Measurements from ENCODE around the gene CYP4V2. TPM values are rescaled to one million over a fixed set of nuclear protein-coding genes. Genes with fewer than 3 reads are reported as not detected.

CYP4V2 gene
- total RNA-seq, 6 experiments from 2014 or later, result 82.4 to 199 (median 94.1) TPM

DNA sequence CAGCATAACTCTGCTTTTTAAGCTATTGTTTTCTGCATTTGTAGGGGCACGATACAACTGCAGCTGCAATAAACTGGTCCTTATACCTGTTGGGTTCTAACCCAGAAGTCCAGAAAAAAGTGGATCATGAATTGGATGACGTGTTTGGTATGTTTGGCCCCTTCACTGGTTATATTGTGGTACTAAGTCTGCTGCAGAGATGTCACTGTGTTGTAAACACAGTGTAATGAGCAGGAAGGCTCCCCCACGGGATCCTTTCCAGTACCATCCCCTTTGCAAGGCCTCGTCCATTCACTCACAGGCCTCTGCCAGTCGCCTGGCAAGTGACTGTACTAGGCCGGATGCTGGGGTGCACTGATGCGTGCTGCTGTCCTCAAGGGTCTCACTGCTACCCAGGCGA is 13.8 kb downstream of the CYP4V2 start:
- intact Hi-C loops (cut with DNase I), result no loop called here
- no peak for TF ChIP-seq POLR2A (IDR thresholded peaks at IDR 0.05)
- TF ChIP-seq, protein P1, sequence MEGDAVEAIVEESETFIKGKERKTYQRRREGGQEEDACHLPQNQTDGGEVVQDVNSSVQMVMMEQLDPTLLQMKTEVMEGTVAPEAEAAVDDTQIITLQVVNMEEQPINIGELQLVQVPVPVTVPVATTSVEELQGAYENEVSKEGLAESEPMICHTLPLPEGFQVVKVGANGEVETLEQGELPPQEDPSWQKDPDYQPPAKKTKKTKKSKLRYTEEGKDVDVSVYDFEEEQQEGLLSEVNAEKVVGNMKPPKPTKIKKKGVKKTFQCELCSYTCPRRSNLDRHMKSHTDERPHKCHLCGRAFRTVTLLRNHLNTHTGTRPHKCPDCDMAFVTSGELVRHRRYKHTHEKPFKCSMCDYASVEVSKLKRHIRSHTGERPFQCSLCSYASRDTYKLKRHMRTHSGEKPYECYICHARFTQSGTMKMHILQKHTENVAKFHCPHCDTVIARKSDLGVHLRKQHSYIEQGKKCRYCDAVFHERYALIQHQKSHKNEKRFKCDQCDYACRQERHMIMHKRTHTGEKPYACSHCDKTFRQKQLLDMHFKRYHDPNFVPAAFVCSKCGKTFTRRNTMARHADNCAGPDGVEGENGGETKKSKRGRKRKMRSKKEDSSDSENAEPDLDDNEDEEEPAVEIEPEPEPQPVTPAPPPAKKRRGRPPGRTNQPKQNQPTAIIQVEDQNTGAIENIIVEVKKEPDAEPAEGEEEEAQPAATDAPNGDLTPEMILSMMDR (IDR thresholded peaks at IDR 0.05), result no peak
- no peak for DNase-seq
- WGBS (ENCODE audit: insufficient coverage, low coverage, low lambda C conversion rate, missing lambda C conversion rate), result 62% methylated on average over 4 of the region's 8 CpGs
- Histone ChIP-seq H3K4me3 (no peak overlapping the region), H3K36me3 (peaks cover 0 to 22% (median 7%) of the 10 kb centered on the region in 4 donors), H3K27ac (peak overlapping the region in 1 of 3 donors; percentile 44), H3K9me3 (no peaks in the 10 kb centered on the region), H3K4me1 (no peaks in the 10 kb centered on the region), H3K27me3 (no peaks in the 10 kb centered on the region)
- no peak for ATAC-seq

- Histone ChIP-seq H3K4me1 (peaks cover 0 to 15% (median 0%) of the 10 kb centered on the region in 4 donors), H3K36me3 (peaks cover 0 to 3% (median 0%) of the 10 kb centered on the region in 4 donors), H3K9me3 (no peaks in the 10 kb centered on the region), H3K27ac (no peak overlapping the region), H3K4me3 (no peak overlapping the region), H3K27me3 (no peaks in the 10 kb centered on the region)
- DNase-seq (no peak), ATAC-seq (peak in 1 of 4 donors; percentile 11)
- intact Hi-C loops (cut with DNase I), result no loop called here
- TF ChIP-seq, protein P1 (IDR thresholded peaks at IDR 0.05), result no peak
- no peak for TF ChIP-seq POLR2A (IDR thresholded peaks at IDR 0.05)
- WGBS (ENCODE audit: insufficient coverage, low coverage, low lambda C conversion rate, missing lambda C conversion rate), result 5% methylated on average over 1 of the region's 8 CpGs
These were observed 25.2 kb downstream of the CYP4V2 start for GRCh38 chr4:186216465-186217024.

DNA sequence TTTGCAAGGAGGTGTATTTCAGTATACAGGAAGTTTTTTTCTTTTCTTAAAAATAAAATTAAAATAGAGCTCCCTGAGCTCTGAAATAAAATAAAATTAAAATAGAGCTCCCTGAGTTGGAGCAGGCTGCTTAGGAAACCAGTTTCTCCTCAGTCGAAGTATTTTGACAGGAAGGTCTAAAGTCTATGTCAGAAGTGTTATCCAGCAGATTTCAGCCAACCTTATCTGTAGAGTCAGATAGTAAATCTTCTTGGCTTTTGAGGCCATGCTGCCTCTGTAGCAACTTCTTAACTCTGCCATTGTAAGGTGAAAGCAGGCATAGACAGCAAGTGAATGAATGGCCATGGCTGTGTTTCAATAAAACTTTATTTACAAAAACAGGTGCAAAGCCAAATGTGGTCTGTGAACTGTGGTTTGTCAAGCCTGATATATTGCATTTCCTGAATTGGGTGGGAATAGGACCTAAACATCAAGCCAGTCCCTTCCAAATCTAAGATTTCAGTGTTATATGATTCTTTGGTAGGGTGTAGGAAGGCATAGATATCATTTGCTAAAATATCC is 26.4 kb downstream of the CYP4V2 start:
- no peak for TF ChIP-seq POLR2A (IDR thresholded peaks at IDR 0.05)
- TF ChIP-seq, protein P1 (IDR thresholded peaks at IDR 0.05), result no peak
- H3K4me1 ChIP-seq, result peaks cover 0 to 26% (median 0%) of the 10 kb centered on the region in 4 donors
- no peaks in the 10 kb centered on the region for H3K36me3 ChIP-seq
- H3K9me3 ChIP-seq, result no peaks in the 10 kb centered on the region
- 0% methylated on average over 1 of the region's 1 CpG for WGBS (ENCODE audit: insufficient coverage, low coverage, low lambda C conversion rate, missing lambda C conversion rate)
- no peak overlapping the region for H3K27ac ChIP-seq
- no peaks in the 10 kb centered on the region for H3K27me3 ChIP-seq
- DNase-seq, result no peak
- ATAC-seq, result peak in 1 of 4 donors; percentile 56
- intact Hi-C loops (cut with DNase I), result no loop called here
- H3K4me3 ChIP-seq, result no peak overlapping the region

GRCh38 chr4:186221624-186222023 is 30.3 kb downstream of the CYP4V2 start:
- ATAC-seq (peak; percentile 31 to 76 (median 46)), DNase-seq (no peak)
- H3K36me3 ChIP-seq, result no peaks in the 10 kb centered on the region
- no peak for TF ChIP-seq POLR2A (IDR thresholded peaks at IDR 0.05)
- TF ChIP-seq, protein P1 (IDR thresholded peaks at IDR 0.05), result no peak
- H3K4me3 ChIP-seq, result no peak overlapping the region
- intact Hi-C loops (cut with DNase I), result no loop called here
- H3K27me3 ChIP-seq, result no peaks in the 10 kb centered on the region
- no peaks in the 10 kb centered on the region for H3K9me3 ChIP-seq
- H3K4me1 ChIP-seq, result peaks cover 0 to 35% (median 4%) of the 10 kb centered on the region in 4 donors
- H3K27ac ChIP-seq, result peak overlapping the region in 2 of 3 donors; percentile 18 to 29
- WGBS (ENCODE audit: insufficient coverage, low coverage, low lambda C conversion rate, missing lambda C conversion rate), result 19% methylated on average over 1 of the region's 1 CpG
